SU-DHL-6 (cell line): ENCODE measurements around the gene IRGQ.

Experiments used
- H2AFZ ChIP-seq: fragments of 200-600 bp; sonication (generic); 2 replicates; pipeline ENCODE4 v1.6.1; 2014; ENCODE audit warnings: low read depth, mild to moderate bottlenecking, moderate library complexity, mixed read lengths, antibody characterized with exemption, low read length; ENCODE audit not compliant: severe bottlenecking
- H3F3A ChIP-seq: fragments of 200-600 bp; shearing (Covaris generic); 2 replicates; pipeline ENCODE4 v1.6.0; 2016; ENCODE audit warnings: antibody characterized with exemption, mild to moderate bottlenecking; ENCODE audit not compliant: insufficient read depth
- H3K27ac ChIP-seq: fragments of 200-600 bp; sonication (generic); 2 replicates; pipeline ENCODE4 v1.5.1; 2016; ENCODE audit warnings: low read depth, mild to moderate bottlenecking, low read length, moderate library complexity, mixed read lengths
- H3K27me3 ChIP-seq: fragments of 200-600 bp; sonication (generic), shearing (Covaris generic); 2 replicates; pipeline ENCODE4 v1.6.0; 2014; ENCODE audit warnings: mild to moderate bottlenecking, low read length
- H3K36me3 ChIP-seq: fragments of 200-600 bp; sonication (generic); 2 replicates; pipeline ENCODE4 v1.6.1; 2014; ENCODE audit warnings: mild to moderate bottlenecking, low read length, mixed read lengths
- H3K4me2 ChIP-seq: fragments of 300-600, 200-600 bp; shearing (Covaris generic), sonication (generic); 2 replicates; pipeline ENCODE4 v1.6.0; 2014; ENCODE audit warnings: low read length, low read depth, mild to moderate bottlenecking; ENCODE audit not compliant: poor library complexity, severe bottlenecking
- H3K4me3 ChIP-seq: fragments of 200-600 bp; sonication (generic); 2 replicates; pipeline ENCODE4 v1.5.1; 2014; ENCODE audit warnings: antibody characterized with exemption, low read length, mild to moderate bottlenecking, mixed read lengths; ENCODE audit not compliant: insufficient read depth, poor library complexity, severe bottlenecking
- H3K79me2 ChIP-seq: fragments of 200-600 bp; sonication (generic); 2 replicates; pipeline ENCODE4 v1.6.1; 2014; ENCODE audit warnings: mild to moderate bottlenecking, low read length, moderate library complexity; ENCODE audit not compliant: insufficient read depth
- H3K9ac ChIP-seq: fragments of 200-600 bp; sonication (generic); 2 replicates; pipeline ENCODE4 v1.7.0; 2014; ENCODE audit warnings: mild to moderate bottlenecking, low read length
- H3K9me2 ChIP-seq: fragments of 200-600 bp; sonication (generic); replicated peaks from 2 replicates; pipeline ENCODE4 v1.6.1; 2014; ENCODE audit warnings: low read length; ENCODE audit not compliant: insufficient read depth
- H3K9me3 ChIP-seq: fragments of 200-600 bp; sonication (generic); 2 replicates; pipeline ENCODE4 v1.6.1; 2014; ENCODE audit warnings: low read length, mixed read lengths; ENCODE audit not compliant: insufficient read depth
- H4K20me1 ChIP-seq: fragments of 200-600 bp; sonication (generic); 2 replicates; pipeline ENCODE4 v1.6.1; 2014; ENCODE audit warnings: low read depth, mild to moderate bottlenecking, antibody characterized with exemption, low read length, moderate library complexity, mixed read lengths
- CTCF ChIP-seq: fragments of 200-600 bp; sonication (generic); IDR thresholded peaks from one replicate; pipeline ENCODE4 v1.5.1; 2017; ENCODE audit warnings: antibody characterized with exemption, mild to moderate bottlenecking, low read length, moderate library complexity; ENCODE audit not compliant: insufficient read depth, poor library complexity, severe bottlenecking
- EZH2phosphoT487 ChIP-seq: fragments of 200-600 bp; sonication (generic), shearing (Covaris generic); conservative IDR thresholded peaks from 2 replicates; pipeline ENCODE4 v1.6.1; 2018; ENCODE audit warnings: mild to moderate bottlenecking, antibody characterized with exemption, low read length, moderate library complexity, mixed read lengths

IRGQ gene

GRCh38 chr19:43540381-43540780 is 55.6 kb downstream of the IRGQ start:
- no peak for TF ChIP-seq CTCF
- TF ChIP-seq EZH2phosphoT487, result no peak
- Histone ChIP-seq H3K27ac (no peak overlapping the region), H4K20me1 (no peaks in the 10 kb centered on the region), H3K9ac (no peak overlapping the region), H2AFZ (no peak overlapping the region), H3F3A (peaks cover 8% of the 10 kb centered on the region; the same call in 1 of the 2 replicates), H3K79me2 (no peaks in the 10 kb centered on the region), H3K4me3 (no peak overlapping the region), H3K36me3 (peaks cover 5% of the 10 kb centered on the region), H3K4me2 (no peak overlapping the region), H3K9me3 (no peaks in the 10 kb centered on the region), H3K27me3 (no peaks in the 10 kb centered on the region), H3K9me2 (no peaks in the 10 kb centered on the region)

GRCh38 chr19:43538922-43539321 is 57.0 kb downstream of the IRGQ start:
- peaks cover 8% of the 10 kb centered on the region; the same call in 1 of the 2 replicates for H3F3A ChIP-seq

GRCh38 chr19:43534816-43535761 is 60.8 kb downstream of the IRGQ start:
- no peak overlapping the region for H3K27ac ChIP-seq
- H3F3A ChIP-seq, result peaks cover 19% of the 10 kb centered on the region
- no peaks in the 10 kb centered on the region for H3K9me3 ChIP-seq
- no peak overlapping the region for H3K9ac ChIP-seq
- no peak overlapping the region for H3K4me3 ChIP-seq
- H3K36me3 ChIP-seq, result peaks cover 5% of the 10 kb centered on the region
- no peak overlapping the region for H3K4me2 ChIP-seq
- no peaks in the 10 kb centered on the region for H3K9me2 ChIP-seq
- TF ChIP-seq CTCF, result peak; percentile 13
- no peak for TF ChIP-seq EZH2phosphoT487
- no peaks in the 10 kb centered on the region for H3K27me3 ChIP-seq
- no peaks in the 10 kb centered on the region for H3K79me2 ChIP-seq
- no peaks in the 10 kb centered on the region for H4K20me1 ChIP-seq
- no peak overlapping the region for H2AFZ ChIP-seq

More at GRCh38 chr19:43538922-43539321, 57.0 kb downstream of the IRGQ start:
- Histone ChIP-seq H3K79me2 (no peaks in the 10 kb centered on the region), H3K9me3 (no peaks in the 10 kb centered on the region), H3K4me2 (no peak overlapping the region), H4K20me1 (no peaks in the 10 kb centered on the region), H2AFZ (no peak overlapping the region), H3K9ac (no peak overlapping the region), H3K36me3 (peaks cover 5% of the 10 kb centered on the region), H3K27ac (no peak overlapping the region), H3K27me3 (no peaks in the 10 kb centered on the region), H3K9me2 (no peaks in the 10 kb centered on the region), H3K4me3 (no peak overlapping the region)
- TF ChIP-seq EZH2phosphoT487, result no peak
- no peak for TF ChIP-seq CTCF
